Activated CD8-positive, alpha-beta memory T cell treated with anti-CD3 and anti-CD28 coated beads for 1 hour (primary cell): ENCODE measurements around the gene CAMTA1.
"Not testable (repeated sequence)": the region's sequence is repeated elsewhere in the genome, so short reads cannot be mapped to it uniquely, and the experiment has no call there.

Source experiments
- DNase-seq, 2 donors: peaks; one replicate each; pipeline ENCODE4 v3.0.0-alpha.2; 2020; ENCODE audit warnings: low read depth in 1 of 2; ENCODE audit errors: extremely low read depth in 1 of 2

The CAMTA1 gene

GRCh38 chr1:7684861-7685635 lies 899.8 kb downstream of the CAMTA1 start:
- DNase-seq = no peak

DNA sequence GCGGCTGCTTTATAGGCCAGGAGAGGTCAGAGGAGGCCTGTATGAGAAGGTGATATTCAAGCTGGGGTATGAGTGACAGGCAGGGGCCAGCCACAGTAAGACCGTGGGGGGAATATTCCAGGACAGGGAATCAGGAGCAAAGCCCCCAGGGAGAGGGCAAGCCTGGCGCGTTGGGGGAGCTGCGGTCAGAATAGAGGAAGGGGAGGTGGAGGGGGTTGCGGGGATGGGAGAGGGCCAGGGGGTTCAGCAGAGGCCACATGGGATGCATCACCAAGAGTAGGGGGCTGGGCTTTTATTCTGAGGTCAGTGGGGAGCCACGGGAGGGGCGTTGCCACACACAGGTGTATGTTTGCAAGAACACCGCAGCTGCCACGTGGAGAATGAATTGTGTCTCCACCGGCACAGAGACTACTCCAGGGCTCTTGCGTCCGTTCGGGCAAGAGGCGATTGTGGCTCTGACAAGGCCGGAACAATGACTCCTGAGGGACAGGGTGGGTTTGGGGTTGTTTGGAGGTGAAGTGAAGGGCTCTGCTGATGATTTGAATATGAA lies 901.1 kb downstream of the CAMTA1 start:
- no peak for DNase-seq

DNA sequence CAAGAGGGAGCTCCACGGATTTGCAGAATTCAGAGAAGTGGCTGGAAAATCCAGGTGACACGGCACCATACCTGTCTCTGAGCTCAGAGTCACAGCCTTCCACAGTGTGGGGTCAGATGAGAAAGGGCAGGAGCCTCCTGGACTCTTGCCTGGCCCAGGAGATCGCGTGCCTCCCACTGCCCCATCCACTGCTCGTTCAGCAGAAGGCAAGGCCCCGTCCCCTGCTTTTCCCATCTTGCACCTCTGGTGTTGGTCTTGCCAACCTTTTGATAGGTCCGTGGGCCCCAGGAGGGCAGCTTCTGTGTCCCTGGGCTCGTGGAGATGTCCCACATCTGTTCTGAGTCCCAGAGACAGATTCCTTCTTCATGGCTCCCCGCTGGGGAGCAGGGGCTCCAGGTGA lies 902.2 kb downstream of the CAMTA1 start:
- DNase-seq = no peak

- no peak for DNase-seq
These were observed 903.4 kb downstream of the CAMTA1 start for GRCh38 chr1:7688659-7689058.

- not testable (repeated sequence) for DNase-seq
These were observed 904.1 kb downstream of the CAMTA1 start for GRCh38 chr1:7689307-7689706.

DNA sequence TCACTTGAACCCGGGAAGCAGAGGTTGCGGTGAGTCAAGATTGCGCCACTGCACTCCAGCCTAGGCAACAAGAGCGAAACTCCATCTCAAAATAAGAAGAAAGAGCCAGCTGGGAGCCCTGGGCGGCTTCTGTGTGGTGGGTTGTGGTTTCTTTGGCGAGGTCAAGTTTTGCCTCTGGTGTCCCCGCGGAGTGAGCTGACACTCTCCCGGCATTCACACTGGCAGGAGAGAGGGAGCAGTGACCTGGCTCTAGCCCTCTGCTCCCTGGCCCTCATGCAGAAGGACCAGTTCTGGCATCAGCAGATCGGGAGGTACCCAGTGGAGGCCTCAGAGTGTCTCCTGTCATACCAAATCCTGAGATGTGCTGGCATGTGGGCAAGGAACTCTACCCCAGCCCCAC lies 904.8 kb downstream of the CAMTA1 start:
- DNase-seq = no peak

- DNase-seq = no peak
These were observed 905.4 kb downstream of the CAMTA1 start for GRCh38 chr1:7690496-7691182.

GRCh38 chr1:7691576-7691975 lies 906.3 kb downstream of the CAMTA1 start:
- no peak for DNase-seq

GRCh38 chr1:7692005-7692404 lies 906.8 kb downstream of the CAMTA1 start:
- no peak for DNase-seq

DNA sequence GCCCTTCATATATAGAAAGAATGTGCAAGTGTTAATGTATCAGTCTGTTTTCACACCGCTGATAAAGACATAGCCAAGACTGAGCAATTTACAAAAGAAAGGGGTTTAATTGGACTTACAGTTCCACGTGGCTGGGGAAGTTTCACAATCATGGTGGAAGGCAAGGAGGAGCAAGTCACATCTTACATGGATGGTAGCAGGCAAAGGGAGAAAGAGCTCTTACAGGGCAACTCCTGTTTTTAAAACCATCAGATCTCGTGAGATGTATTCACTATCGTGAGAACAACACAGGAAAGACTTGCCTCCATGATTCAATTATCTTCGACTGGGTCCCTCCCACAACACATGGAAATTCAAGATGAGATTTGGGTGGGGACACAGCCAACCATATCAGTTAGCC lies 907.8 kb downstream of the CAMTA1 start:
- DNase-seq = not testable (repeated sequence)

- DNase-seq = no peak
These were observed 908.4 kb downstream of the CAMTA1 start for GRCh38 chr1:7693662-7694061.

- no peak for DNase-seq
These were observed 909.6 kb downstream of the CAMTA1 start for GRCh38 chr1:7694600-7695496.

DNA sequence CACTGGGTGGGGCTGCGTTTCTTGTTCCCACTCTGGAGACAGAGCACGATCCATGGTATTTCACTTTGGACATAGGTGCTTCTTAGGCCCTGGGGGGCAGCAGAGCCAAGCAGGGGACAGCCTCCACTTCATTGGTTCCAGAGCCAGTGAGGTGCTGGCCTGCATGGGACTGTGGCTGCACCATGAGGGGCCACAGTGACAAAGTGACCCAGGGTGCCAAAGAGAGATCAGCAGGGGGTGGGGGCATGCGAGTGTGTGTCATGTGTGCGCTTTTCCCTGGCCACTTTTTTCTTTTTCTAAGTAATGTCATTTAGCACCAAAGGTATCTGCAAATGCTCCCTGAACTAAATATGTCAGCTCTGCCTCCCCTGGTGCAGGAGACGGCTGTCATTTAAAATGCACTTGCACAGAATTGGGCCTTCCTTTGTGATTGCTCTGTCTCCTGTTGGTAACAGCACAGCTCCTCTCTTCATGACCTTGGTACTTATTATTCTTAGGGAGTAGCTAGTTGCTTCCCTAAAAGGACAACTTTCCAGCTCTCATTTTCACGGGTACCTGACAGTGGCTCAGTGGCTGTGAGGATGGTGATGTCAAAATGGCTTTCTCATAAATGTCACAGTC lies 910.4 kb downstream of the CAMTA1 start:
- no peak for DNase-seq

- no peak for DNase-seq
These were observed 913.4 kb downstream of the CAMTA1 start for GRCh38 chr1:7698641-7699040.

DNA sequence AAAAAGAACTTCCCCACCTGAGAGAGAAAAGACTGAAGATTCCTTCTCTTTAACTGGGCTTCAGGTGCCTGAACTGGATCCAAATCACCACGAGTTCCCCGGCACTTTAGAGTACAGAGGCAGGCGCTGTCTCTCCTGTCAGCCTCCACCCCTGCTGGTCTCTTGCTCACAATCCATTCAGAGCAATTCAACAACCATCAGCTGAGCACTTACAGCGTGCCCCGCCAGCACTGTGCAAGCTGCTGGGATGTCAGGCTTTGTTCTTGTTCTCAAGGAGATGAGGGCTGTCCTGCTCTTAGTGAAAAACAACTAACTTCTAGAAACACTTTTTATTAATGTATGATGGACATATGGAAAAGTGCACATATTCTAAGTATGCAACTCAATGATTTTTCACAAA lies 917.1 kb downstream of the CAMTA1 start:
- DNase-seq = no peak

GRCh38 chr1:7703321-7704213 lies 918.3 kb downstream of the CAMTA1 start:
- no peak for DNase-seq

GRCh38 chr1:7704214-7705047 lies 919.2 kb downstream of the CAMTA1 start:
- peak; percentile 73 to 87 for DNase-seq

GRCh38 chr1:7705048-7705907 lies 920.0 kb downstream of the CAMTA1 start:
- peak in 1 of 2 donors; percentile 26 for DNase-seq
